Loucy (cell line): Measurements from ENCODE around the gene COL9A1.

ENCODE experiments used
- EZH2phosphoT487 ChIP-seq: fragments of 200-600 bp; IDR thresholded peaks from 2 replicates; pipeline ENCODE4 v1.6.1; 2018; ENCODE audit warnings: antibody characterized with exemption, mild to moderate bottlenecking, moderate library complexity, borderline replicate concordance
- TF ChIP-seq, protein P1 (sequence below): fragments of 200-600 bp; sonication (generic); conservative IDR thresholded peaks from 2 replicates; pipeline ENCODE4 v1.5.1; 2014; ENCODE audit warnings: mild to moderate bottlenecking, antibody characterized with exemption, low read length

DNA sequence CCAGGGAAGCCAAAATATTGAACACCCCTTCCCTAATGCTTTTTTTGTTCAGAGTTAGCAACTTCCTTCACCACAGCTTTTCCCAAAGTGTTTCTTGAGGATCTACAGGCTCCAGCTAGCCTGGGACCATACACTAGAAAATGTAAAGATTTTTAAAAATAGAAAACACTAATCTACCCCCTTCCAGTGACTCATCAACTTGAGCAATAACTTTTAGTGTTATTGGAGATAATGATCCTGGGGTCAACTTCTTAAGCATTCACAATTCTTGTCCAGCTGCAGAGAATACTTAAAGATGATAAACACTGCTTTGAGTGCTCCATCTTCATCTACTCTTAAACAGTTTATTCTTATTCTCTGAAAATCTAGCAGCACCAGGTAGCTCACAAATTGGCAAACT is 131.6 kb downstream of the COL9A1 start:
- TF ChIP-seq, protein P1, sequence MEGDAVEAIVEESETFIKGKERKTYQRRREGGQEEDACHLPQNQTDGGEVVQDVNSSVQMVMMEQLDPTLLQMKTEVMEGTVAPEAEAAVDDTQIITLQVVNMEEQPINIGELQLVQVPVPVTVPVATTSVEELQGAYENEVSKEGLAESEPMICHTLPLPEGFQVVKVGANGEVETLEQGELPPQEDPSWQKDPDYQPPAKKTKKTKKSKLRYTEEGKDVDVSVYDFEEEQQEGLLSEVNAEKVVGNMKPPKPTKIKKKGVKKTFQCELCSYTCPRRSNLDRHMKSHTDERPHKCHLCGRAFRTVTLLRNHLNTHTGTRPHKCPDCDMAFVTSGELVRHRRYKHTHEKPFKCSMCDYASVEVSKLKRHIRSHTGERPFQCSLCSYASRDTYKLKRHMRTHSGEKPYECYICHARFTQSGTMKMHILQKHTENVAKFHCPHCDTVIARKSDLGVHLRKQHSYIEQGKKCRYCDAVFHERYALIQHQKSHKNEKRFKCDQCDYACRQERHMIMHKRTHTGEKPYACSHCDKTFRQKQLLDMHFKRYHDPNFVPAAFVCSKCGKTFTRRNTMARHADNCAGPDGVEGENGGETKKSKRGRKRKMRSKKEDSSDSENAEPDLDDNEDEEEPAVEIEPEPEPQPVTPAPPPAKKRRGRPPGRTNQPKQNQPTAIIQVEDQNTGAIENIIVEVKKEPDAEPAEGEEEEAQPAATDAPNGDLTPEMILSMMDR: no peak
- TF ChIP-seq EZH2phosphoT487: no peak
